Measurements from ENCODE around the gene TRAPPC3.

The TRAPPC3 gene

GRCh38 chr1:36143424-36143823 is 5.9 kb downstream of the TRAPPC3 start:
- H3K36me3 ChIP-seq (ENCODE audit: control insufficient read depth, insufficient read depth, low read length) = peaks cover 3% of the 10 kb centered on the region
- no peak overlapping the region for H4K8ac ChIP-seq (ENCODE audit: low read depth, low read length)
- H2BK15ac ChIP-seq (replicated peaks; ENCODE audit: low read depth) = no peak overlapping the region
- H3K4me1 ChIP-seq (ENCODE audit: control insufficient read depth, low read depth, low read length) = no peaks in the 10 kb centered on the region
- no peak overlapping the region for H3K18ac ChIP-seq (ENCODE audit: low read length)
- H3K79me1 ChIP-seq (ENCODE audit: low read length) = peaks cover 3% of the 10 kb centered on the region
- no peak overlapping the region for H4K5ac ChIP-seq (ENCODE audit: low read length)
- H2BK120ac ChIP-seq (ENCODE audit: low read depth, low read length) = no peak overlapping the region
- H3K79me2 ChIP-seq (ENCODE audit: control insufficient read depth, insufficient read depth, low read length) = no peaks in the 10 kb centered on the region
- no peak overlapping the region for H3K27ac ChIP-seq (ENCODE audit: low read depth, low read length)
- H2AK5ac ChIP-seq (ENCODE audit: low read length) = no peak overlapping the region
- H3K23ac ChIP-seq (ENCODE audit: low read length) = no peak overlapping the region
- H3K4me2 ChIP-seq (ENCODE audit: low read length) = no peak overlapping the region
- no peaks in the 10 kb centered on the region for H3K27me3 ChIP-seq (ENCODE audit: insufficient read depth, low read length, poor library complexity)
- WGBS (ENCODE audit: extremely low coverage, insufficient coverage, low lambda C conversion rate) = no CpG with 5 or more reads among the region's 4 CpGs
- no peak overlapping the region for H3K9ac ChIP-seq (ENCODE audit: low read length)
- no peak for DNase-seq
- no peak overlapping the region for H3K56ac ChIP-seq (ENCODE audit: low read length)
- H2BK5ac ChIP-seq (ENCODE audit: low read length) = no peak overlapping the region
- H3K4me3 ChIP-seq (ENCODE audit: low read length) = no peak overlapping the region
- H3K4ac ChIP-seq (ENCODE audit: low read depth, low read length) = no peak overlapping the region

- H3K4ac ChIP-seq (ENCODE audit: low read depth, low read length) = no peak overlapping the region
- H4K8ac ChIP-seq (ENCODE audit: low read depth, low read length) = no peak overlapping the region
- no peak overlapping the region for H3K56ac ChIP-seq (ENCODE audit: low read length)
- no peak overlapping the region for H2BK15ac ChIP-seq (replicated peaks; ENCODE audit: low read depth)
- no peaks in the 10 kb centered on the region for H3K4me1 ChIP-seq (ENCODE audit: control insufficient read depth, low read depth, low read length)
- no peak overlapping the region for H3K4me2 ChIP-seq (ENCODE audit: low read length)
- peaks cover 6% of the 10 kb centered on the region for H3K36me3 ChIP-seq (ENCODE audit: control insufficient read depth, insufficient read depth, low read length)
- H2BK5ac ChIP-seq (ENCODE audit: low read length) = no peak overlapping the region
- H3K4me3 ChIP-seq (ENCODE audit: low read length) = no peak overlapping the region
- peaks cover 3% of the 10 kb centered on the region for H3K79me1 ChIP-seq (ENCODE audit: low read length)
- H3K79me2 ChIP-seq (ENCODE audit: control insufficient read depth, insufficient read depth, low read length) = no peaks in the 10 kb centered on the region
- no peak overlapping the region for H2AK5ac ChIP-seq (ENCODE audit: low read length)
- no CpG with 5 or more reads among the region's 1 CpG for WGBS (ENCODE audit: extremely low coverage, insufficient coverage, low lambda C conversion rate)
- no peak overlapping the region for H3K27ac ChIP-seq (ENCODE audit: low read depth, low read length)
- H3K18ac ChIP-seq (ENCODE audit: low read length) = no peak overlapping the region
- no peak for DNase-seq
- no peak overlapping the region for H4K5ac ChIP-seq (ENCODE audit: low read length)
- H3K27me3 ChIP-seq (ENCODE audit: insufficient read depth, low read length, poor library complexity) = no peaks in the 10 kb centered on the region
- no peak overlapping the region for H2BK120ac ChIP-seq (ENCODE audit: low read depth, low read length)
- H3K9ac ChIP-seq (ENCODE audit: low read length) = no peak overlapping the region
- H3K23ac ChIP-seq (ENCODE audit: low read length) = no peak overlapping the region
Measured at GRCh38 chr1:36142121-36142520, 7.2 kb downstream of the TRAPPC3 start.

GRCh38 chr1:36139521-36139920 is 9.8 kb downstream of the TRAPPC3 start:
- WGBS (ENCODE audit: extremely low coverage, insufficient coverage, low lambda C conversion rate) = no CpG with 5 or more reads among the region's 5 CpGs
- H3K4ac ChIP-seq (ENCODE audit: low read depth, low read length) = no peak overlapping the region
- no peak overlapping the region for H3K56ac ChIP-seq (ENCODE audit: low read length)
- H3K79me1 ChIP-seq (ENCODE audit: low read length) = peaks cover 3% of the 10 kb centered on the region
- no peak overlapping the region for H2BK5ac ChIP-seq (ENCODE audit: low read length)
- H3K4me1 ChIP-seq (ENCODE audit: control insufficient read depth, low read depth, low read length) = no peaks in the 10 kb centered on the region
- no peak overlapping the region for H3K27ac ChIP-seq (ENCODE audit: low read depth, low read length)
- H2BK120ac ChIP-seq (ENCODE audit: low read depth, low read length) = no peak overlapping the region
- H3K36me3 ChIP-seq (ENCODE audit: control insufficient read depth, insufficient read depth, low read length) = peaks cover 6% of the 10 kb centered on the region
- no peak for DNase-seq
- no peak overlapping the region for H3K23ac ChIP-seq (ENCODE audit: low read length)
- H2AK5ac ChIP-seq (ENCODE audit: low read length) = no peak overlapping the region
- no peak overlapping the region for H2BK15ac ChIP-seq (replicated peaks; ENCODE audit: low read depth)
- no peak overlapping the region for H4K8ac ChIP-seq (ENCODE audit: low read depth, low read length)
- no peaks in the 10 kb centered on the region for H3K79me2 ChIP-seq (ENCODE audit: control insufficient read depth, insufficient read depth, low read length)
- H4K5ac ChIP-seq (ENCODE audit: low read length) = no peak overlapping the region
- no peak overlapping the region for H3K4me2 ChIP-seq (ENCODE audit: low read length)
- H3K9ac ChIP-seq (ENCODE audit: low read length) = no peak overlapping the region
- H3K27me3 ChIP-seq (ENCODE audit: insufficient read depth, low read length, poor library complexity) = no peaks in the 10 kb centered on the region
- H3K18ac ChIP-seq (ENCODE audit: low read length) = no peak overlapping the region
- no peak overlapping the region for H3K4me3 ChIP-seq (ENCODE audit: low read length)

GRCh38 chr1:36137776-36138175 is 11.5 kb downstream of the TRAPPC3 start:
- H3K36me3 ChIP-seq (ENCODE audit: control insufficient read depth, insufficient read depth, low read length) = peaks cover 6% of the 10 kb centered on the region
- no peaks in the 10 kb centered on the region for H3K27me3 ChIP-seq (ENCODE audit: insufficient read depth, low read length, poor library complexity)
- no peak overlapping the region for H3K4me3 ChIP-seq (ENCODE audit: low read length)
- no peak overlapping the region for H3K4me2 ChIP-seq (ENCODE audit: low read length)
- no peak overlapping the region for H3K27ac ChIP-seq (ENCODE audit: low read depth, low read length)
- H3K18ac ChIP-seq (ENCODE audit: low read length) = no peak overlapping the region
- H3K23ac ChIP-seq (ENCODE audit: low read length) = no peak overlapping the region
- no peak overlapping the region for H2AK5ac ChIP-seq (ENCODE audit: low read length)
- H2BK15ac ChIP-seq (replicated peaks; ENCODE audit: low read depth) = no peak overlapping the region
- no peaks in the 10 kb centered on the region for H3K79me2 ChIP-seq (ENCODE audit: control insufficient read depth, insufficient read depth, low read length)
- no peak overlapping the region for H3K56ac ChIP-seq (ENCODE audit: low read length)
- peaks cover 3% of the 10 kb centered on the region for H3K79me1 ChIP-seq (ENCODE audit: low read length)
- no peak overlapping the region for H2BK120ac ChIP-seq (ENCODE audit: low read depth, low read length)
- no peaks in the 10 kb centered on the region for H3K4me1 ChIP-seq (ENCODE audit: control insufficient read depth, low read depth, low read length)
- no peak for DNase-seq
- no peak overlapping the region for H4K8ac ChIP-seq (ENCODE audit: low read depth, low read length)
- no peak overlapping the region for H2BK5ac ChIP-seq (ENCODE audit: low read length)
- H3K9ac ChIP-seq (ENCODE audit: low read length) = no peak overlapping the region
- WGBS (ENCODE audit: extremely low coverage, insufficient coverage, low lambda C conversion rate) = no CpG with 5 or more reads among the region's 3 CpGs
- H3K4ac ChIP-seq (ENCODE audit: low read depth, low read length) = no peak overlapping the region
- no peak overlapping the region for H4K5ac ChIP-seq (ENCODE audit: low read length)

- Histone ChIP-seq H3K79me2 (ENCODE audit: control insufficient read depth, insufficient read depth, low read length) (no peaks in the 10 kb centered on the region), H2BK5ac (ENCODE audit: low read length) (no peak overlapping the region), H4K8ac (ENCODE audit: low read depth, low read length) (no peak overlapping the region), H3K27me3 (ENCODE audit: insufficient read depth, low read length, poor library complexity) (no peaks in the 10 kb centered on the region), H3K79me1 (ENCODE audit: low read length) (peaks cover 3% of the 10 kb centered on the region), H3K18ac (ENCODE audit: low read length) (no peak overlapping the region), H3K36me3 (ENCODE audit: control insufficient read depth, insufficient read depth, low read length) (peaks cover 6% of the 10 kb centered on the region), H3K23ac (ENCODE audit: low read length) (no peak overlapping the region), H3K4me2 (ENCODE audit: low read length) (no peak overlapping the region), H2BK120ac (ENCODE audit: low read depth, low read length) (no peak overlapping the region), H3K4me1 (ENCODE audit: control insufficient read depth, low read depth, low read length) (no peaks in the 10 kb centered on the region), H4K5ac (ENCODE audit: low read length) (no peak overlapping the region), H3K9ac (ENCODE audit: low read length) (no peak overlapping the region), H2AK5ac (ENCODE audit: low read length) (no peak overlapping the region), H3K56ac (ENCODE audit: low read length) (no peak overlapping the region), H3K4ac (ENCODE audit: low read depth, low read length) (no peak overlapping the region), H3K27ac (ENCODE audit: low read depth, low read length) (no peak overlapping the region), H3K4me3 (ENCODE audit: low read length) (no peak overlapping the region), H2BK15ac (replicated peaks; ENCODE audit: low read depth) (no peak overlapping the region)
- no CpG with 5 or more reads among the region's 5 CpGs for WGBS (ENCODE audit: extremely low coverage, insufficient coverage, low lambda C conversion rate)
- no peak for DNase-seq
Measured at GRCh38 chr1:36137226-36137625, 12.1 kb downstream of the TRAPPC3 start.

- Histone ChIP-seq H3K56ac (ENCODE audit: low read length) (no peak overlapping the region), H3K79me2 (ENCODE audit: control insufficient read depth, insufficient read depth, low read length) (no peaks in the 10 kb centered on the region), H3K23ac (ENCODE audit: low read length) (no peak overlapping the region), H4K5ac (ENCODE audit: low read length) (no peak overlapping the region), H3K4ac (ENCODE audit: low read depth, low read length) (no peak overlapping the region), H3K27ac (ENCODE audit: low read depth, low read length) (no peak overlapping the region), H3K4me3 (ENCODE audit: low read length) (no peak overlapping the region), H2BK5ac (ENCODE audit: low read length) (no peak overlapping the region), H2BK120ac (ENCODE audit: low read depth, low read length) (no peak overlapping the region), H3K9ac (ENCODE audit: low read length) (no peak overlapping the region), H4K8ac (ENCODE audit: low read depth, low read length) (no peak overlapping the region), H3K4me2 (ENCODE audit: low read length) (no peak overlapping the region), H3K79me1 (ENCODE audit: low read length) (peaks cover 3% of the 10 kb centered on the region), H3K4me1 (ENCODE audit: control insufficient read depth, low read depth, low read length) (no peaks in the 10 kb centered on the region), H3K27me3 (ENCODE audit: insufficient read depth, low read length, poor library complexity) (no peaks in the 10 kb centered on the region), H2AK5ac (ENCODE audit: low read length) (no peak overlapping the region), H3K18ac (ENCODE audit: low read length) (no peak overlapping the region), H3K36me3 (ENCODE audit: control insufficient read depth, insufficient read depth, low read length) (peaks cover 6% of the 10 kb centered on the region), H2BK15ac (replicated peaks; ENCODE audit: low read depth) (no peak overlapping the region)
- DNase-seq = no peak
- WGBS (ENCODE audit: extremely low coverage, insufficient coverage, low lambda C conversion rate) = no CpG with 5 or more reads among the region's 1 CpG
Measured at GRCh38 chr1:36136535-36136934, 12.8 kb downstream of the TRAPPC3 start.

Data from mesendoderm (in vitro differentiated cells).